Keratinocyte (primary cell): ENCODE results near the gene RICTOR. TPM values are rescaled to one million over a fixed set of nuclear protein-coding genes. Genes with fewer than 3 reads are reported as not detected.

Experiments
- DNase-seq: peaks from one replicate; pipeline ENCODE4 v3.0.0-alpha.2; 2011; ENCODE audit warnings: low read depth, missing footprints, low spot score
- FAIRE-seq: peaks from 2 replicates; lab custom pipeline; 2011; peaks lifted over from hg19 to GRCh38; lab: Jason Lieb, UNC
- H2AFZ ChIP-seq: 2 replicates; pipeline ENCODE4 v1.6.0; 2012; ENCODE audit warnings: low read length, control low read depth, inconsistent platforms; ENCODE audit not compliant: control insufficient read depth
- H3K27ac ChIP-seq: 2 replicates; pipeline ENCODE4 v1.5.1; 2011; ENCODE audit warnings: low read length; ENCODE audit not compliant: control insufficient read depth, insufficient read depth
- H3K27me3 ChIP-seq: 3 replicates; pipeline ENCODE4 v1.6.0; 2011; ENCODE audit warnings: low read length; ENCODE audit not compliant: control insufficient read depth, insufficient read depth; ENCODE audit errors: extremely low read depth
- H3K36me3 ChIP-seq, 2 experiments: 2 replicates in 1 of 2; 3 replicates in 1 of 2; pipeline ENCODE4 v1.5.1; 2011; ENCODE audit warnings: low read length in 2 of 2, mild to moderate bottlenecking in 1 of 2; ENCODE audit not compliant: control insufficient read depth in 2 of 2, insufficient read depth in 2 of 2; ENCODE audit errors: extremely low read depth in 1 of 2
- H3K4me1 ChIP-seq: 3 replicates; pipeline ENCODE4 v1.5.1; 2011; ENCODE audit warnings: low read length; ENCODE audit not compliant: control insufficient read depth, insufficient read depth; ENCODE audit errors: extremely low read depth
- H3K4me2 ChIP-seq: 3 replicates; pipeline ENCODE4 v1.6.0; 2011; ENCODE audit warnings: low read depth, low read length; ENCODE audit not compliant: control insufficient read depth, insufficient read depth; ENCODE audit errors: extremely low read depth
- H3K4me3 ChIP-seq, 3 experiments: fragments of 200-600 bp in 1 of 3; sonication (generic) in 1 of 3; 2 replicates in 2 of 3; 3 replicates in 1 of 3; pipeline ENCODE4 v1.5.1; 2011 to 2016; ENCODE audit warnings: low read length in 3 of 3, mild to moderate bottlenecking in 3 of 3, control low read depth in 2 of 3, inconsistent platforms in 1 of 3, low read depth in 1 of 3, mixed read lengths in 1 of 3, mixed run types in 1 of 3, moderate library complexity in 1 of 3; ENCODE audit not compliant: control insufficient read depth in 2 of 3, insufficient read depth in 2 of 3; ENCODE audit errors: extremely low read depth in 1 of 3
- H3K79me2 ChIP-seq: 2 replicates; pipeline ENCODE4 v1.6.0; 2012; ENCODE audit warnings: low read length; ENCODE audit not compliant: control insufficient read depth, insufficient read depth
- H3K9ac ChIP-seq: 3 replicates; pipeline ENCODE4 v1.6.0; 2011; ENCODE audit warnings: low read length; ENCODE audit not compliant: control insufficient read depth, insufficient read depth; ENCODE audit errors: extremely low read depth
- H3K9me1 ChIP-seq: 3 replicates; pipeline ENCODE4 v1.6.0; 2011; ENCODE audit warnings: low read length; ENCODE audit not compliant: control insufficient read depth, insufficient read depth; ENCODE audit errors: extremely low read depth
- H3K9me3 ChIP-seq: 2 replicates; pipeline ENCODE4 v1.5.1; 2012; ENCODE audit warnings: low read depth, low read length; ENCODE audit not compliant: control insufficient read depth
- H4K20me1 ChIP-seq: 3 replicates; pipeline ENCODE4 v1.6.0; 2011; ENCODE audit warnings: low read length; ENCODE audit not compliant: control insufficient read depth, insufficient read depth; ENCODE audit errors: extremely low read depth
- EZH2 ChIP-seq: IDR thresholded peaks from one replicate; pipeline ENCODE4 v1.6.1; 2012; ENCODE audit warnings: inconsistent platforms, mild to moderate bottlenecking, low read length, moderate library complexity
- dilution Hi-C: fragments of 300-500 bp; cut with MboI; formaldehyde crosslinking; loops from one replicate; pipeline ENCODE4 v1.7.0; 2020; ENCODE audit warnings: low sequenced_read_pairs; ENCODE audit not compliant: extremely low pct_ligation_motif_present
- polyA plus RNA-seq, 5 experiments: library from polyadenylated mRNA; depleted of rRNA in 3 of 5; stranded (reverse) in 3 of 5; stranded (forward) in 1 of 5; unstranded in 1 of 5; fragments of >200 nt; gene quantifications; 1 replicate in 1 of 5; 2 replicates in 3 of 5; 3 replicates in 1 of 5; pipeline versions ENCODE4 v1.2.1 to v1.2.3, GENCODE V29; 2011 to 2012; ENCODE audit warnings: missing spikeins in 2 of 5, low read depth in 1 of 5, low replicate concordance in 1 of 5
- TF ChIP-seq, protein P1 (sequence below), 3 experiments: IDR thresholded peaks in 1 of 3; conservative IDR thresholded peaks in 1 of 3; optimal IDR thresholded peaks in 1 of 3; 2 replicates in 2 of 3; 3 replicates in 1 of 3; pipeline versions ENCODE3 to v1.5.1; 2011; ENCODE audit warnings: low read length in 3 of 3, mild to moderate bottlenecking in 3 of 3, moderate library complexity in 2 of 3, control low read depth in 1 of 3, inconsistent platforms in 1 of 3; ENCODE audit not compliant: insufficient read depth in 2 of 3; ENCODE audit errors: extremely low read depth in 1 of 3

The RICTOR gene
- polyA plus RNA-seq, 1 donor (not counting 4 experiments of a cell fraction or from before 2014, with no cell fraction given): 11.5 TPM

DNA sequence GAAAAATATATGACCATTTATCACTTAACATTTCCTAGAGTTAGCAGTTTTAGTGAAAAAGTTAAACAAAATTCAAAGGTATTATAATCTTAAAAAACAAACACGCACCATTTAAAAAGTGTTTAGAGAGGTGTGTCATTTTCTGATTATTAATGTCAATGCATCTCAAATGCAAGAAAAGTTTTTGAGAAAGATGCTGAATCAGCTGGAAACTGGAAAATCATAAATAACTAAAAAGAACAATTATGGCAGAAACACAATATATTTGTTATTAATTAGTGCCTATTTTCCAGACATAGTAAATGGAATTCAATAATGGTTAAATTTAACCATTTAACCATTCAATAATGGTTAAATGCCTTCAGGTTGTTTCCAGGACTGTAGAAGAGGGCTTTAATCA is 64.9 kb downstream of the RICTOR start:
- H3K27me3 ChIP-seq: no peaks in the 10 kb centered on the region
- no peaks in the 10 kb centered on the region for H3K36me3 ChIP-seq
- FAIRE-seq: no peak
- H3K4me3 ChIP-seq: no peak overlapping the region
- no peaks in the 10 kb centered on the region for H3K79me2 ChIP-seq
- no peak overlapping the region for H3K9ac ChIP-seq
- H3K4me1 ChIP-seq: no peaks in the 10 kb centered on the region
- H3K9me1 ChIP-seq: no peaks in the 10 kb centered on the region
- no peak overlapping the region for H3K4me2 ChIP-seq
- TF ChIP-seq EZH2: no peak
- TF ChIP-seq, protein P1, sequence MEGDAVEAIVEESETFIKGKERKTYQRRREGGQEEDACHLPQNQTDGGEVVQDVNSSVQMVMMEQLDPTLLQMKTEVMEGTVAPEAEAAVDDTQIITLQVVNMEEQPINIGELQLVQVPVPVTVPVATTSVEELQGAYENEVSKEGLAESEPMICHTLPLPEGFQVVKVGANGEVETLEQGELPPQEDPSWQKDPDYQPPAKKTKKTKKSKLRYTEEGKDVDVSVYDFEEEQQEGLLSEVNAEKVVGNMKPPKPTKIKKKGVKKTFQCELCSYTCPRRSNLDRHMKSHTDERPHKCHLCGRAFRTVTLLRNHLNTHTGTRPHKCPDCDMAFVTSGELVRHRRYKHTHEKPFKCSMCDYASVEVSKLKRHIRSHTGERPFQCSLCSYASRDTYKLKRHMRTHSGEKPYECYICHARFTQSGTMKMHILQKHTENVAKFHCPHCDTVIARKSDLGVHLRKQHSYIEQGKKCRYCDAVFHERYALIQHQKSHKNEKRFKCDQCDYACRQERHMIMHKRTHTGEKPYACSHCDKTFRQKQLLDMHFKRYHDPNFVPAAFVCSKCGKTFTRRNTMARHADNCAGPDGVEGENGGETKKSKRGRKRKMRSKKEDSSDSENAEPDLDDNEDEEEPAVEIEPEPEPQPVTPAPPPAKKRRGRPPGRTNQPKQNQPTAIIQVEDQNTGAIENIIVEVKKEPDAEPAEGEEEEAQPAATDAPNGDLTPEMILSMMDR (optimal IDR thresholded peaks at IDR 0.05 in 1 of 3, IDR thresholded peaks at IDR 0.05 in 1 of 3, conservative IDR thresholded peaks at IDR 0.05 in 1 of 3; ENCODE audit: extremely low read depth in 1 of 3, insufficient read depth in 2 of 3, low read length in 3 of 3): no peak
- H3K27ac ChIP-seq: no peak overlapping the region
- dilution Hi-C loops: no loop called here
- no peak for DNase-seq
- no peak overlapping the region for H2AFZ ChIP-seq
- peaks cover 3% of the 10 kb centered on the region for H3K9me3 ChIP-seq
- no peaks in the 10 kb centered on the region for H4K20me1 ChIP-seq

DNA sequence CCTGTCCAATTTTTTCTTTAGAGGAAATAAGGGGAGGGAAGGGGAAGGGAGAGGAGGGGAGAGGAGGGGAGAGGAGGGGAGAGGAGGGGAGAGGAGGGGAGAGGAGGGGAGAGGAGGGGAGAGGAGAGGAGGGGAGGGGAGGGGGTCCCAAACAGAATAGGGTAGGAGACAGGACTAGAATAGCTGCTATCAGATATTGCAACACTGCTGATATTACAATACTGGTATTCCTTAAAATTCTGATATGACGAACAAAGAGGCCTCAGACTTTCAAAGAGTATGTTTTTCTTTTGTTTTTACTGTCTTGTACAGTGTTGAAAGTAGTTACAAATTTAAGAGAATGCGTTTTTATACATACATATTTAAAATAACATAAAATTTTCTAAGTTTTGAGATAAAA is 67.5 kb downstream of the RICTOR start:
- dilution Hi-C loops: no loop called here

More for the DNA sequence above, 67.5 kb downstream of the RICTOR start:
- no peaks in the 10 kb centered on the region for H4K20me1 ChIP-seq
- no peaks in the 10 kb centered on the region for H3K4me1 ChIP-seq
- no peak overlapping the region for H3K27ac ChIP-seq
- TF ChIP-seq, protein P1 (optimal IDR thresholded peaks at IDR 0.05 in 1 of 3, IDR thresholded peaks at IDR 0.05 in 1 of 3, conservative IDR thresholded peaks at IDR 0.05 in 1 of 3; ENCODE audit: extremely low read depth in 1 of 3, insufficient read depth in 2 of 3, low read length in 3 of 3): no peak
- no peak for TF ChIP-seq EZH2
- FAIRE-seq (no peak), DNase-seq (no peak)
- no peak overlapping the region for H3K9ac ChIP-seq
- H3K9me3 ChIP-seq: peaks cover 3% of the 10 kb centered on the region
- H3K27me3 ChIP-seq: no peaks in the 10 kb centered on the region
- no peak overlapping the region for H3K4me2 ChIP-seq
- no peaks in the 10 kb centered on the region for H3K9me1 ChIP-seq
- H3K4me3 ChIP-seq: no peak overlapping the region
- H3K36me3 ChIP-seq: no peaks in the 10 kb centered on the region
- no peak overlapping the region for H2AFZ ChIP-seq
- no peaks in the 10 kb centered on the region for H3K79me2 ChIP-seq
